GM21737 (cell line): ENCODE data around the gene FCHSD2.

ENCODE experiments used
- ATAC-seq: cut with Tn5 transposase; IDR thresholded peaks from one replicate; pipeline ENCODE4 v1.9.1; 2021; ENCODE audit warnings: mild to moderate bottlenecking, moderate library complexity; ENCODE audit not compliant: unreplicated experiment

FCHSD2 gene

DNA sequence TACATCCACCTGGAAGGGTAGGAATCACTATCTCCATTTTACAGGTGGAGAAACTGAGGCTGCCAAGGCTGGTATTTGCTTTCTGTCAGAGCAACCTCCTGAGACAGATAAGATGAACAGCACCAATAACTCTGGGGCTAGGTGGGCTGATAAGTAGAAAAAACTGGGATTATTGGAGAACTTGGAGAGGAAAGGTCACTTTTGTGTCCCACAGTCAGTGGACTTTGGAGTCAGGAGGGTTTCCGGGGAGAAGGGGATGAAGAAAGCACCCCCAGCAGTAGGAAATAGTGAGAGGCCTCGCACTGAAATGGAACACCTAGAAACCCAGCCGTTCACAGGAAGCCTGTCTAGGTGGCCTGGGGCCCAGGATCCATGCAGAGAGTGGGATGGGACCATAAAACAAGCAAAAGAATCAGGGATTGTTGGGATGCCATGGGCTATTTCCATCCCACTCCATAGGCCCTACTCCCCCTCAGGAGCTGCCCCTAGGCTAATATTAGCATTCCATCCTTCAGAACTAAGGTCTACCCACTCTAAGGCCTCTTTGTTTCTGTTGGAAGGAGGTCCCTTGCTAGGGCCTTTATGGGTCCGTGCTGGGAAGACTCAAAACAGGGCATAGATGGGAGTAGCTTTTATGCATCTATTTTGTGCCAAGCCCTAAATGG is 31.0 kb upstream of the FCHSD2 start:
- ATAC-seq = no peak

DNA sequence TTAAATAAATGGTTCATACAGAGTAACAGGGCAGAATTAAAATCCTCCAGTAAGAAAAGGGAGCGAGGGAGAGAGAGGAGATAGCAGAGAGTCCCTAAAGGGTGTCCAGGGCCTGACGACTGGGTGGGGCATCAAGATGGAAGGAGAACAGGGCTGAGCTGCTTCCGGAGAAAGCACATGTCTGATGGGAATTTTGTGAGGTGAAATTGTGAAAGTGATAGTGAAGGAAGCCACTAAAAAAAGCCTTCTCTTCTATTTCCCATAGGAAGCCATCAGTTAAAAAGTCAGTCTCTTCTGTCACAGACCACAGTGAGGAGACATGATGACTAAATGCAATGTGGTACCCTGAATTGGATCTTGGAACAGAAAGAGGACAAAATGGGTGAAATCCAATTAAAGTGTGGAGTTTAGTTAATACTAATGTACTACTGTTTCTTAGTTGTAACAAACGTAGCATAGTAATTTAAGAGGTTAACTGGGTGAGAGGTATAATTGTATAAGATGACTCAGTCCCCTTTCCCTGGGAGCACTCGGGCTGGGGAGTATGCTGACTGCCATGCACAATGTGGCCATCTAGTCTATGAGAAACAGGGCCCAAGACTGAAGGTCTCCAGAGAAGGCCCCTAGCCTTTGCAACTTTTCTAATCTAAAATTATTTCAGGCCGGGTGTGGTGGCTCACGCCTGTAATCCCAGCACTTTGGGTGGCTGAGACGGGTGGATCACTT is 29.5 kb upstream of the FCHSD2 start:
- ATAC-seq = no peak

DNA sequence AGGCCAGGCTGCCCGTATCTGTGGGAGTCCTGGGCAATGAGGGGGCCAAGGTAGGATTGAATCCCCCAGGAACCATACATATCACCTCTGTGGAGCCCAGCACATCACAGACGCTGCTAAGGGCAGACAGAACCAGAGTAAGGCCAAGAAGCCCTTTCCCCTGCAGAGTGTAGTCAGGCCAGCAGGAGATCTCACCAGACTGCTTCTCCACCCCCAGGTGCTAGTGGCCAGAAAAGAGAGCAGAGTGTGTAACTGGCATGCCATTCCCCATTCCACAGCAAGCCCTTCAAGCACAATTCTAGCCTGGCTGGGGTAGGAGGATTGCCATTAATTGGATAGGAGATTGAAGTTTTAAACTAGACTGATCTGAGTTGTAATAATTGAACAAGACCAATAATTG is 28.0 kb upstream of the FCHSD2 start:
- no peak for ATAC-seq

DNA sequence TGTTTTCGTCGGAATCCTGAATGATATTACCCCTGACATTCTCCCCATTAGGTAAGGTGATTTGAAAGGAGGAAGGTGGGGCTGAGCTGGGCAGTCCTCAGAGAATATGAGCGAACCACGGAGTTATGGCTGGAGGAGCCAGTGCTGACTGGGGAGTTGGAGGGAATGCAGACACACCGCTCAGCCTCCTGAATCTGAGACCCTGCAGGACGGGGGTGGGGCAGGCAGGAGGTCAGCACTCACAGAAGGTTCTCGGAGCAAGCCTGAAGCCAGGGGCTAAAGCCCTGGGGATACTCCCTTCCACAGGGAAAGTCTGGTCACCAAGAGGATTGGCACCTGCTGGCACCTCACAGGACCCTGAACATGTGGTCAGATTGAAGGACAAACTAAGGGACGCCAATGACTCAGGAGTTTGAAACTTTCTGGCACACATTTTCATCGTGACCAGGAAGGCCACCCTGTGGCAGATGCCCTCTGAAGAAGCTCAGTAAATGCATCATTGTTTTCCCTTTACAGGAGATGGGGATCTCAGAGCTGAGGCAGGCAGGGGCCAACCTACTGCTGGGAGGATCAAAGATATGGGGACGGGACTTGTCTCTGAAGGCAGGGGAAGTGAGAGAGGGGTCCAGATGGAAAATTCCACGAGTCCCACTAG is 26.9 kb upstream of the FCHSD2 start:
- no peak for ATAC-seq

DNA sequence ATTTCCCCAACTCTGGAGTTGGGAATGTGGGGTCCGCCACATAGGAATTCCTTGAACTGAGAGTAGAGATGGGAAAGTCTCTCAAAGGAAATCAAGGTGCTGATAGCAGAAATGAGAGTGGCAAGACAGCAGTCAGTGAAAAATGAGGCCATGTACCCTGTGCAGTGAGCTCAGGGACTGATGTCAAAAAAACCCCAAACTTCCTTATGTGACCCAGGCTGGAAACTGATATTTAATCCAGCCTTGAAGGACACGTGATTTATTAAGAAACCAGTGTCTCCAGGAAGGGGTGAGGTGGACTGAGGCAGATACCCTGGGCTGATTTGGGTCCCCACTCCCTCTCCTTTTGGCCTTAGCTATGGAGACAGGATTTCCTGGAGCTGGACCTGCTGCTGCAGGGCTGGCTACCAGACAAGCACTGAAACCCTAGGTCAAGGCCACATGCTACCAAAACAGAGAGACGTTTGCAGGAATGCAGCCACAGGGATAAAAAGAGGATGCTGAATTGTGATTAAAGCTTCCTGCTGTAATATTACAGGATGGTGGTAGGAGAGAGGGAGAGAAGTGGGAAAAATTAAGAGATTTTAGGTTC is 25.3 kb upstream of the FCHSD2 start:
- ATAC-seq = no peak

DNA sequence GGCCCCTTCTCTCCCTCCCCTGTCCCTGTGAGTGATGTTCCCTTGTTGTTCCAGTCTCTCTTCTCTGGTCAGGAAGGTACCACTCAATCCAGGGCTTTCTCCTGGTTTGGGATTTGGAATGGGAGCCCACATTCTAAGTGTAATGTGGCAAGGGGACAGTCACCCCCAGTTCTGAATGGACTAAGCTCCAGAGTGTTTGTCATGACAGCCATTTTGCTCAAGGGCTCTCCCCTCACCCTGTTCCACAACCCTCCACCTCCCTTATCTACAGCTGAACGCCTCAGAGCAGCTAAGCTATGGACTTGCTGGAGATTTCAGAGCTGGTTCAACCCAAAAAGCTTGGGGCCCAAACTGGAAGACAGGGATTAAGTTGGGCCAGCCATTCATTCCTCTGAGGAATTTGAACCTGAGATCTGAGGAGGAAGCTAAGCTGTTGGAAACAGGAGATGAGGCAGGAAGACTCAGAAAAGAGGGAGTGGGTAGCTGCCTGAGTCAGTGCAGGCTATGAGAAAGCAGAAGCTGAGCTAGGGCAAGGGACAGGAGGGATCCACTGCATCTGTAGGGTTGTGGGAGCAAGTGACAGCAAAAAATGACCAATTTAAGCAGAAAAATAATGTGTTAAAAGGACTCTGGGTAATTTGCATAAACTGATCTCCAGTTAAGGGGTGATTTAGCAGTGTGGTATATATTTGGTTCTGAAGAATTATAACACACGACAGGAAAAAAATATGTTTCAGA is 22.9 kb upstream of the FCHSD2 start:
- ATAC-seq = no peak

DNA sequence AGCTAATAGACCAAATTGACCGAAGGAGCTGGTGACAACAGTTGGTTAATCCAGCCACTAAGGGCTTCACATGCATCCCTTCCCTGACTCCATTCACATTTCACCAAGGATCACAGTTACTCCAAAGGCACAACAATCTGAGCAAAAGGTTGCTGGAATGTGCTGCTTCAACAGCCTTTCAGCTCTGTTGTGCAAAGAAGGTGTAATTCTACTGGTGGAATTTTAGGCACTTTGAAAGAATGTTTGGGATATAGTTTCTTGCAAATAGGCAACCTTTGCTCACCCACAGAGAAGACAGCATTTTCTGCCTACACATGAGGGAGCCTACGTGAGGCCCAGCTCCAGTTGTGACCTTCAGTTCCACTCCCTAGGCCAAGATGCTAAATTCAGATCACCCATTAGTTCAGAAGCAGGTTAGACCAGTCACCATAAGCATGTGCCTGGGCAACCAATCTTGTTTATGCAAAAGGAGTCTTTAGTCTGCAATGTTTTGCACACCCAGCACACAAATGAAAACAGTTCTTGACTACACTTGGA is 21.6 kb upstream of the FCHSD2 start:
- ATAC-seq = no peak

DNA sequence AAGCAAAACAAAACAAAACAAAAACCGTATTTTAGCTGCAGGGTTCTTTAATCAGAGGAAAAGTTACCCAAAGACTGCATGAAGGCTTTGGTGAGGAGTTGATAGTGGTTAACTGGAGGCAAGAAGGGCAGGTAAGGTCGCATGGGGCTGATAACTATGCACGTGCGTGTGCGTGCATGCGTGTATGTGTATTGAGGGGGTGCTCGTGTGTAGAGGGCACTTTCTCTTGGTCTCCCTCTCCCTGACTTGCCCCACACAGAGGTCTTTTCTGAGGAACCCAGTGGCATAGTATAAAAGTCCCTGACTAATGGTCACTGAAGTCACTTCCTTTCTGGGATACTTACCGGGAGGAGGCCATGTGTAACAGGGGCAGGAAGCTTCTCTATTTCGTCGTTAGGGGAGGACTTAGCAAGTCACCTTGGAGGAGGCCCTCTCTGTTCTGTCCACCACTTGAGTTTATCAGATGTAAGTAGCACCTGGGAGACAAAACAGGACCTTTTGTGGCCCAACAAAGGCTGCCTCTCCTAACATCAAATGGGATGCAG is 20.1 kb upstream of the FCHSD2 start:
- ATAC-seq = no peak

DNA sequence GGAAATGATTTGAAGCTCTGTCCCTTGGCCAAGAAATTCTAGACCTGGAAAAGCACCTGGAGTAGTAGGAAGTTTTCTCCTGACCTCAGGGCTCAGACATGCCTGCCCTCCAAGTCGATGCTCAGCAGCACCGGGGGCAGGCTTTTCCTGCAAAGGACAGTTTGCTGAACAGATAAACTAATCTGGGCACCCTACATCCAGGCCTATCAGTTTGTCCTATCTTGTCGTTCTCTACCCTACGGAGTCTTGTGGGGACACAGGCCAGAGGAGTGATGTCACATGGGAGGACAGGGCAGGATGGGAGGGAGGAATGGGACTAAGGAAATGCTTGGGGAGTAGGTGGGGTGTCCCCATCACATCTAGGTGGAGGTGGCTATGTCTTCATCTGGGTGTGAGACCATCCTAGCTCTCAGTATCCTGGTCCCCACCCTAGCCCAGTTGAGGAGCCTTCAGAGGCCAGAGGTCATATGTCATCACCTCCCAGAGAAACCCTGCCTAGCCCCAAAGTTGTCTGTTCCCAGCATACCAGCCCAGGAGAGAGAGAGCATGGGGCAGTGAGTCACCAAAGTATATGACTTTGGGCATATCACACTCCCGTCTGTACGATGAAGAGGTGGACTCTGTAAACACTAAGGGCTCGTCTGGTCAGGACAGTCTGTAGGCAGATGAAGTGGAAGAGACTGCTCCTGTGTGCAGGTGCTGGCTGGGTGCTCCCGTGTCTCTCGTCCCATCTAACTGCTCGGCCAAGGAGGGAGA is 18.1 kb upstream of the FCHSD2 start:
- no peak for ATAC-seq

DNA sequence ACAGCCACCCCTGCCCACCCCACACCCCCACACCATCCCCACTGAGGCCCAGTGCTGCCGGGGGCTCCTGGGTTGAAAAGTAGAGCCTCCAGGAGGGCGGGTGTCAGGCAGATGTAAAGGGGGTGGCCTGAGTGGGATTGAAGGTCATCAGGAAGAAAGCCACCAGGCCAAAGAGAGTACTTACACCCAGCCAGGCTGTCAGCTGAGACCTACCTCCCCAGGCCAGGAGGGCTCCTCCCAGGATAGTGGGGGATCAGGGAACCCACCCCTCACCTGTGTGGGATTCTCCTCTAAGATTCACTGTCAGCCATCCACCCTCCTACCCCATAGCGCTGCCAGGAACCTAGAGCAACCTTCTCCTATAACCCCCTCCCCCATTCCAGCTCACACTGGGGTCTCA is 17.2 kb upstream of the FCHSD2 start:
- ATAC-seq = no peak

DNA sequence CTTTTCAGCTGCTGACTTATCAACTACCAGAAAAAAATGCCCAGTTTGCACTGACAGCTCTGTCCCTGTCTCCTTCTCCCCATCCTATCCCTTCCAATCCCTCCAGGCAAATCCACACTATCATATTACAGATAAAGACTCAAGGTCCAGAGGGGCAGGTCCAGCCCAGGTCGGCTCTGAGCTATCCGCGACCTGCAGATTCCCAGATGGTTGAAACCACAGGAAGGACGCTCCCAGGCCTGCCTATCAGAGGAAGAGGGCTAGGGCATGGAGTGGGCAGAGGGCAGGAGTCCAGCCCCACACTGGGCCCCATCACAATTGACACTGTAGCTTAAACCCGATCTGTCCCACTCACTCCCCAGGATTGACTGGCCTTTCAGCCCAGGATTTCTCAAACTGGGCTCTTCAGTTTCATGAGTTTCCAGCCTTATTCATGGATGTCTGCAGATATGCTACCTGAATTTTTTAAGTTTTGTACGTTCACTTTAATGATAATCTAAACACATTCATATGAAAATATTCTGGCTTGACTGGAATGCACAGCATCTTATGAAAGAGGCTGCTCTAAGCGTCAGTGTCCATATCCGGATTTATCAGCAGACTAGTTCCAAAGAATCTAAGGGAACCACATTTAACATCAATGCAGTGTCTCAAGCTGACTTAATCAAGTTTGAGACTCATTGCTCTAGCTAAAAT is 16.4 kb upstream of the FCHSD2 start:
- no peak for ATAC-seq

DNA sequence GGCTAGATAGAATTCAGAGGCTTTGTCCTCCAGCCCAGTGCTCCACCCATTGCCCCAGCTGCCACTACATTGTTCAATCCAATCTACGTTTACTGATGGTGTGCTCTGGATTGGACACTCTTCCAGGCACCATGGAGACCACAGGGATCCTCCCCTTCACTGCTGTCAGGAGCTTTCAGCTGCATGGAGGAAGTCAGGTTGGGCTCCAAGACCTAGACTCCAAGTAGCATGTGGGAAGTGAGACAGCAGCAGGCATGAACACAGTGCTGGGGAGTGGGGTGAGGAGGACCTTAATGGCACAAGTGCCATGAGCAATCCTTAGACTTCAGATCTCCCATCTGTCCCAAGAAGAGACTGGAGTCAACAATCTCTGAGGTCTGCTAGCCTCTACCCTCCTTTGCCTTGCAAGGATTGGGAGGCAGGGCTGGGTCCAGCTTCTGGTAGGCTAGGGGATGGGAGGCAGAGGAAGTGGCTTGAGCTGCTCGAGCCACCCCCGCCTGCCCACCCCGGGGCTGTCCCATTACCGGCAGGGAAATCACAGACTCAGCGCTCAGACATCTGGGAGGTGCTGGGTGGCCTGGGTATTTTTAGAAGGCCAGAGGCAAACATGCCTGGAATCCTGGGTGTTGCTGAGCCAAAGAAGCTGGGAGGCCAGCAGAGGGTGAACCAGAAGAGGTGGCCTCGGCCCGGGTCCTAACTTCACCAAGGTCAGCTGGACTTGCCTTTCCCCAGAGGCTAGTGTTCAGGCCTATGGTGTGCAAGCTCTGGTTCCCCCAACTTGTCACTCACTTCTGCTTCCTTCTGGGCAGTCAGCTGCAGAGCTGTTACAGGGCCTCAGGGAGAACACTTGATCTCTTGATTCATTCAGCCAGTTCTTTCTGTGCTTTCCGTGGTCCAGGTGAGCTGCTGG is 15.2 kb upstream of the FCHSD2 start:
- ATAC-seq = peak; percentile 35

DNA sequence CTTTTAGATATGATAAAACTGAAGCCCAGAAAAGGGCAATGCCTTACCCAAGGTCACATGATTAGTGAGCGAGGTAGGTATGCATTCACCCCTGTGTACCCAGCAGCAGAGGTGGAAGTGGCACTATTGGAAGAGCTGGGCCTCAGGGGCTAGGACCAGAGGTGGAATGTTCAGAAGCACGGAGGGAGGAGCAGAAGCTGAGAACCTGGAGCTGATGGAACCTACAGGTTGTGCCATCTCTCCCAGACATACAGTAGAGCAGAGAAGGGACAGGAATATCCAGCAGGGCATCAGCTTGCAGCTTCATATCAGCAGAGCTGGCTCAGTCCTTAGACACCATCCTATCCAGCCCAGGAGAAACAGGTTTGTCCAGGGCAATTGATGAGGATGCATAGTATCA is 14.6 kb upstream of the FCHSD2 start:
- ATAC-seq = no peak

DNA sequence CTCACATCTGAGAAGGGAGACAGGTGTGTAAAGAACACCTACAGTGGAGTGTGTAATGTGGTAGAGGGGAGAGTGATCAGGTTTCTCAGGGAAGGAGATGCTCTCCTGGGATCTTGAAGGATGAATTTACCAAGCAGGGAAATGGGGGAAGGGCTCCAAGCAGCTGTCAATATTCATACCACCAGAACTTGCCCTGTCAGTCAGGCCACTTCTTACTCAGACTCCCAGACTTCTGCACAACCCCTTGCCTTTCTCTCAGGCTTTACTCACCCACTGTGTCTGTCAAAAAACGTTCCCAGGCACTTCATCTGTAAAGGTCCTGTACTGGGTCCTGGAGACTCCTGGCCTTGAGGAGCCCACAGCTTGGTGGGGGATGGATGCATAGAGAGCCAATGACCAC is 14.0 kb upstream of the FCHSD2 start:
- no peak for ATAC-seq

DNA sequence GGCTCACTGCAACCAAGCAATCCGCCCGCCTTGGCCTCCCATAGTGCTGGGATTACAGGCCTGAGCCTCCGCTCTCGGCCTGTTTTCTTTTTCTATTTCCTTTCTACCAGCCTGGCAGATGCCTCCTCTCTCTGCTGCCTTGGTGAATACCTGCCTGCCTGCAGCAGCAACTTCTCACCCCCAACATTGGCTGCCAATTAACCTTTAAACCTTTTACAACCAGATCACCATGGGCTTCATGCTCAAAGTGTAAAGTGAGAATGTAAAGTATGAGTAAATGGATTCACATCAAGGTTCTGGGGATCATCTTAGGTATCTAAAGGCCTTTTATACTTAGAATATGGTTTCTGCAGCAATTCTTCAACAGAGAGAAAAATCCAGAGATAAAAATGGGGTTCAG is 13.0 kb upstream of the FCHSD2 start:
- no peak for ATAC-seq

DNA sequence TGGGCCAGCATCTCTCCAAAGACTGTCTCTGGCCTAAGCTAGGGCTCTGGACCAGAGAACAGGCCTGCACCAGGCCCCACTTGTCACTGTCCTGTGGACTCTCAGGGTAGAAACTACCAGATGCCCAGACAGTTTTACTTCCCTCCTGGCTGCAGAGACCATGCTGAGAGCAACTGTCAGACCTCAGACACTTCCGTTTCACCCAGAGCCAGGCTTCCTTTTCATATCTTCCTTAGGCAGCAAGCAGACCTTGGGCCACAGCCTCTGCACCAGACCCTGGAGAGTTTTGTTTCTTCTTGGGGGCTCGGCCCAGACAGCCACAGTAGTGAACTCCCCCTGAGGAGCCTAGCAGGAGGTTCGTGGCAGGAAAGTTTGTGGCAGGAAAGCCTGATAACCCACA is 12.1 kb upstream of the FCHSD2 start:
- peak; percentile 47 for ATAC-seq

DNA sequence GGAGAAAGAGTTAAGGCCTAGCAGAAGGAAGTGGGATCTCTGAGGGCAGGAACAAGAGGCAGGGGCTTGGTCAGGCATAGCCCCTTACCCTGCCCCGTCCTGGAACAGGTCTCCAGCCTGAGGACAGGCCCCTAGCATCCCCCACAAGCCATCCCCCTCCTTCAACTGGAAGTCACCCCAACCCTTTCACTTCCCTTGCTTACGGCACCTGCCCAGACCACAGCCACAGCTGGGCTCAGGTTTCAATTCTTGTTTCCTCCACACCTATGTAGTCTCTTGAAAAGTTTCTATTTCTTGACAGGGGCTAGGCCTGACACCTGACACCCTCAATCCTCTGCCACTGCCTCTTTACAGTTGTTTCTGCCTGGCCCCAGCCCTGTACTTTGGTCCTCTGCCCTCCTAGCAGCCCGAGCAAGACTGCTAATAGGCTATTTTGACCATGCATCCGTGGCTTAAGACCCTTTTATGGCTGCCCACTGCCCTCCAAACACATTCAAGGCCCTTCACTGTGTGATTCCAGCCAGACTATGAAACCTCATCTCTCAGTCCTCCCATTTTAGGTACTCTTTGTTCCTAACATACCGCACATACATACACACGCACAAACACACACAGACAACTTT is 10.9 kb upstream of the FCHSD2 start:
- peak; percentile 64 for ATAC-seq
